ENCODE results near the gene CYP2S1. TPM values are rescaled to one million over a fixed set of nuclear protein-coding genes. Genes with fewer than 3 reads are reported as not detected.

CYP2S1 gene
- polyA plus RNA-seq, 1 donor: 0.29 TPM

Other genes with a start within 250 kb of the CYP2S1 start
- gene CYP2B6, start 201.9 kb upstream of the CYP2S1 start, polyA plus RNA-seq (ENCODE audit: insufficient read length): not detected
- not detected for gene CYP2A13, start 104.8 kb upstream of the CYP2S1 start, polyA plus RNA-seq (ENCODE audit: insufficient read length)
- gene CYP2F1, start 78.8 kb upstream of the CYP2S1 start, polyA plus RNA-seq (ENCODE audit: insufficient read length): not detected
- 28.7 TPM for gene AXL, start 26.0 kb downstream of the CYP2S1 start, polyA plus RNA-seq (ENCODE audit: insufficient read length)
- gene HNRNPUL1, start 71.2 kb downstream of the CYP2S1 start, polyA plus RNA-seq (ENCODE audit: insufficient read length): 145 TPM
- 37.3 TPM for gene CCDC97, start 117.0 kb downstream of the CYP2S1 start, polyA plus RNA-seq (ENCODE audit: insufficient read length)
- gene TGFB1, start 160.7 kb downstream of the CYP2S1 start, polyA plus RNA-seq (ENCODE audit: insufficient read length): 19.6 TPM
- gene B9D2, start 170.9 kb downstream of the CYP2S1 start, polyA plus RNA-seq (ENCODE audit: insufficient read length): 2.8 TPM
- gene TMEM91, start 183.3 kb downstream of the CYP2S1 start, polyA plus RNA-seq (ENCODE audit: insufficient read length): 6.6 TPM
- 17.0 TPM for gene EXOSC5, start 204.1 kb downstream of the CYP2S1 start, polyA plus RNA-seq (ENCODE audit: insufficient read length)
- gene BCKDHA, start 204.6 kb downstream of the CYP2S1 start, polyA plus RNA-seq (ENCODE audit: insufficient read length): 28.8 TPM
- gene B3GNT8, start 234.2 kb downstream of the CYP2S1 start, polyA plus RNA-seq (ENCODE audit: insufficient read length): 1.8 TPM
- 42.9 TPM for gene DMAC2, start 246.7 kb downstream of the CYP2S1 start, polyA plus RNA-seq (ENCODE audit: insufficient read length)
- gene ERICH4, start 249.9 kb downstream of the CYP2S1 start, polyA plus RNA-seq (ENCODE audit: insufficient read length): 0.19 TPM